ENCODE results near the gene LONP1.
"Not testable (repeated sequence)": the region's sequence is repeated elsewhere in the genome, so short reads cannot be mapped to it uniquely, and the experiment has no call there.

Gene LONP1

GRCh38 chr19:5693195-5694166 is 26.5 kb downstream of the LONP1 start:
- DNase-seq = no peak

- no peak for DNase-seq
Observed at GRCh38 chr19:5692723-5693194, 27.2 kb downstream of the LONP1 start.

GRCh38 chr19:5691822-5692722 is 27.9 kb downstream of the LONP1 start:
- DNase-seq = no peak

- DNase-seq = peak; percentile 28
Observed at GRCh38 chr19:5690955-5691821, 28.8 kb downstream of the LONP1 start.

- DNase-seq = peak; percentile 99
Observed at GRCh38 chr19:5690125-5690954, 29.6 kb downstream of the LONP1 start, which contains the start of gene RPL36. RPL36 (plus strand) TSS chr19:5690295; CDS start chr19:5690508, 213 bp downstream.

GRCh38 chr19:5688262-5688881 is 31.6 kb downstream of the LONP1 start:
- DNase-seq = not testable (repeated sequence)

GRCh38 chr19:5687360-5688198 is 32.4 kb downstream of the LONP1 start:
- DNase-seq = no peak

- DNase-seq = peak; percentile 92
Observed at GRCh38 chr19:5686647-5687359, 33.1 kb downstream of the LONP1 start.

- DNase-seq = no peak
Observed at GRCh38 chr19:5686326-5686646, 33.7 kb downstream of the LONP1 start.

GRCh38 chr19:5684694-5685430 is 35.1 kb downstream of the LONP1 start:
- DNase-seq = no peak

- DNase-seq = no peak
Observed at GRCh38 chr19:5683177-5683886, 36.6 kb downstream of the LONP1 start.

GRCh38 chr19:5682107-5682482 is 37.9 kb downstream of the LONP1 start:
- DNase-seq = no peak

GRCh38 chr19:5681391-5682106 is 38.4 kb downstream of the LONP1 start:
- no peak for DNase-seq

- peak; percentile 97 for DNase-seq
Observed at GRCh38 chr19:5680437-5681368, 39.2 kb downstream of the LONP1 start, which contains the start of the genes HSD11B1L and MICOS13. HSD11B1L (plus strand) TSS chr19:5681027; CDS start chr19:5684833, 3,806 bp downstream. MICOS13 (minus strand) TSS chr19:5680516; CDS start chr19:5680486, 30 bp downstream.

GRCh38 chr19:5680084-5680436 is 39.9 kb downstream of the LONP1 start:
- DNase-seq = no peak
